ENCODE results near the gene BPIFA2. TPM values are rescaled to one million over a fixed set of nuclear protein-coding genes. Genes with fewer than 3 reads are reported as not detected.
"Not testable (repeated sequence)": the region's sequence is repeated elsewhere in the genome, so short reads cannot be mapped to it uniquely, and the experiment has no call there.

Gene BPIFA2
- total and polyA plus RNA-seq, 4 donors = 0.11 to 0.15 TPM; not detected in 2

- no peaks in the 10 kb centered on the region for H3K27me3 ChIP-seq (ENCODE audit: control insufficient read depth, insufficient read depth, low read length)
- DNase-seq (ENCODE audit: low read depth in 4 of 6, low spot score in 6 of 6) = no peak
- peaks cover 6% of the 10 kb centered on the region for H3K9me3 ChIP-seq (ENCODE audit: control insufficient read depth, insufficient read depth, low read length)
- H3K36me3 ChIP-seq (ENCODE audit: control insufficient read depth, insufficient read depth, low read length) = no peaks in the 10 kb centered on the region
- no peaks in the 10 kb centered on the region for H3K4me1 ChIP-seq (ENCODE audit: control insufficient read depth, insufficient read depth, low read length)
- no peak overlapping the region for H3K27ac ChIP-seq (ENCODE audit: low read depth, low read length)
- WGBS (ENCODE audit: insufficient coverage) = 73% methylated on average over 5 of the region's 8 CpGs
- H3K4me3 ChIP-seq (ENCODE audit: low read depth, low read length) = no peak overlapping the region
Measured at GRCh38 chr20:33169176-33169794, 1.3 kb downstream of the BPIFA2 start.

DNA sequence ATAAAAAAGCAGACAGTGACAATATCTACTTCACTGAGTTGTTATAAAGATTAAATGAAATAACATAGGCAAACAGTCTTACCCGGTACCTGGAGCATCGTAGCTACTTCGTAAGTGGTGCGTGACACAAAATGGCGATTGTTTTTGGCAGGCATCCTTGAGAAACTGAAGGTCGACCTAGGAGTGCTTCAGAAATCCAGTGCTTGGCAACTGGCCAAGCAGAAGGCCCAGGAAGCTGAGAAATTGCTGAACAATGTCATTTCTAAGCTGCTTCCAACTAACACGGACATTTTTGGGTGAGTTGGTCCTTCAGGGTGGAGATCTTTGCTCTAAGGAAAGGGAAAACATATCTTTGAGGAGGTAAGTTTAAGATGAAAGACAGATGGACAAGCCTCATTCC lies 4.8 kb downstream of the BPIFA2 start:
- Histone ChIP-seq H3K36me3 (ENCODE audit: control insufficient read depth, insufficient read depth, low read length) (no peaks in the 10 kb centered on the region), H3K9me3 (ENCODE audit: control insufficient read depth, insufficient read depth, low read length) (peaks cover 6% of the 10 kb centered on the region), H3K27me3 (ENCODE audit: control insufficient read depth, insufficient read depth, low read length) (no peaks in the 10 kb centered on the region), H3K4me1 (ENCODE audit: control insufficient read depth, insufficient read depth, low read length) (no peaks in the 10 kb centered on the region), H3K27ac (ENCODE audit: low read depth, low read length) (no peak overlapping the region), H3K4me3 (ENCODE audit: low read depth, low read length) (no peak overlapping the region)
- 49% methylated on average over 6 of the region's 7 CpGs for WGBS (ENCODE audit: insufficient coverage)
- DNase-seq (ENCODE audit: low read depth in 4 of 6, low spot score in 6 of 6) = peak in 3 of 6 donors; percentile 4 to 58 (median 21)

GRCh38 chr20:33175123-33175522 lies 7.2 kb downstream of the BPIFA2 start:
- no peaks in the 10 kb centered on the region for H3K27me3 ChIP-seq (ENCODE audit: control insufficient read depth, insufficient read depth, low read length)
- no peak overlapping the region for H3K4me3 ChIP-seq (ENCODE audit: low read depth, low read length)
- no peaks in the 10 kb centered on the region for H3K36me3 ChIP-seq (ENCODE audit: control insufficient read depth, insufficient read depth, low read length)
- no peak for DNase-seq (ENCODE audit: low read depth in 4 of 6, low spot score in 6 of 6)
- no peak overlapping the region for H3K27ac ChIP-seq (ENCODE audit: low read depth, low read length)
- H3K9me3 ChIP-seq (ENCODE audit: control insufficient read depth, insufficient read depth, low read length) = no peaks in the 10 kb centered on the region
- WGBS (ENCODE audit: insufficient coverage) = 80% methylated on average over 3 of the region's 3 CpGs
- H3K4me1 ChIP-seq (ENCODE audit: control insufficient read depth, insufficient read depth, low read length) = peaks cover 3% of the 10 kb centered on the region

DNA sequence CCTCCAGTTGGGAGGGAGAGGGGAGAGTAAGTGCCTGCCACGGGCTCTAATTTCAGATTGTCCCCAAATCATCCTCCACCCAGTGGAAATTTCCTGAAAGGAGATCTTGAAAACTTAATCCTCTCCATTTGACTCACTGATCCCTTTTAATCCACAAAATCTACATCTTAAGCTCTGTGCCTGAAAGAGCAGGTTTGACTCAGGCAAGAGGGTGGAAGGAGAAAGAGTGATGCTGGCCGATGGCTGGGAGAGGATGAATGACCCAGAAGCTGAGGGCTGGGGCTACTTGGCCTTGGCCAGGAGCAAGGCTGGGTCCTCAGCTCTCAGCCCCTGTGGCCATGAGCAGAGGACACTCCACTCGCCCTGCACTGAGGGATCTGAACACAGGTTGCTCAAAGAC lies 8.1 kb downstream of the BPIFA2 start:
- Histone ChIP-seq H3K27ac (ENCODE audit: low read depth, low read length) (no peak overlapping the region), H3K27me3 (ENCODE audit: control insufficient read depth, insufficient read depth, low read length) (no peaks in the 10 kb centered on the region), H3K9me3 (ENCODE audit: control insufficient read depth, insufficient read depth, low read length) (no peaks in the 10 kb centered on the region), H3K36me3 (ENCODE audit: control insufficient read depth, insufficient read depth, low read length) (no peaks in the 10 kb centered on the region), H3K4me3 (ENCODE audit: low read depth, low read length) (no peak overlapping the region), H3K4me1 (ENCODE audit: control insufficient read depth, insufficient read depth, low read length) (peaks cover 3% of the 10 kb centered on the region)
- DNase-seq (ENCODE audit: low read depth in 4 of 6, low spot score in 6 of 6) = no peak
- 85% methylated on average over 2 of the region's 3 CpGs for WGBS (ENCODE audit: insufficient coverage)

GRCh38 chr20:33177866-33178265 lies 9.9 kb downstream of the BPIFA2 start:
- Histone ChIP-seq H3K4me3 (ENCODE audit: low read depth, low read length) (no peak overlapping the region), H3K9me3 (ENCODE audit: control insufficient read depth, insufficient read depth, low read length) (no peaks in the 10 kb centered on the region), H3K4me1 (ENCODE audit: control insufficient read depth, insufficient read depth, low read length) (peaks cover 3% of the 10 kb centered on the region), H3K27ac (ENCODE audit: low read depth, low read length) (no peak overlapping the region), H3K36me3 (ENCODE audit: control insufficient read depth, insufficient read depth, low read length) (no peaks in the 10 kb centered on the region), H3K27me3 (ENCODE audit: control insufficient read depth, insufficient read depth, low read length) (no peaks in the 10 kb centered on the region)
- DNase-seq (ENCODE audit: low read depth in 4 of 6, low spot score in 6 of 6) = no peak
- 74% methylated on average over 9 of the region's 9 CpGs for WGBS (ENCODE audit: insufficient coverage)

DNA sequence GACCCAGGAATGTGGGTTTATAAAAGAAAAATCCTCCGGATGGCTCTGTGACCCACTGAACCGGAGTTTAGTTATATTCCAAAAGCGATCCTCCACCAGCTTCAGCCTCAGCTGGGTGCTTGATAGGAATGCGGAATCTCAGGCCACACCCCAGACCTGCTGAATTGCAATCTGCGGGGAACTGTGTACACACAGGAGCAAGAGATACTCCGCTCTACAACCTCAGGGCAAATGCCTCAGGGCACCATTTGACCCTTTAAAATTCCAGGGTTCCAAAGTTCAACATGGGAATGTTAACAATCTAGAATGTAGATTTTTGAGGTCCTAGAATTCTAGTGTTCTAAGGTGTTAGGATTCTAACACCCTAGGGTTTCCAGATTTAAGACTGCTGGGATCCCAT lies 10.8 kb downstream of the BPIFA2 start:
- H3K27ac ChIP-seq (ENCODE audit: low read depth, low read length) = no peak overlapping the region
- WGBS (ENCODE audit: insufficient coverage) = 77% methylated on average over 5 of the region's 6 CpGs
- peaks cover 2% of the 10 kb centered on the region for H3K9me3 ChIP-seq (ENCODE audit: control insufficient read depth, insufficient read depth, low read length)
- H3K27me3 ChIP-seq (ENCODE audit: control insufficient read depth, insufficient read depth, low read length) = no peaks in the 10 kb centered on the region
- no peaks in the 10 kb centered on the region for H3K36me3 ChIP-seq (ENCODE audit: control insufficient read depth, insufficient read depth, low read length)
- no peak for DNase-seq (ENCODE audit: low read depth in 4 of 6, low spot score in 6 of 6)
- H3K4me1 ChIP-seq (ENCODE audit: control insufficient read depth, insufficient read depth, low read length) = peaks cover 3% of the 10 kb centered on the region
- H3K4me3 ChIP-seq (ENCODE audit: low read depth, low read length) = no peak overlapping the region

GRCh38 chr20:33180169-33180568 lies 12.2 kb downstream of the BPIFA2 start:
- WGBS (ENCODE audit: insufficient coverage) = 80% methylated on average over 2 of the region's 5 CpGs
- no peak for DNase-seq (ENCODE audit: low read depth in 4 of 6, low spot score in 6 of 6)
- no peaks in the 10 kb centered on the region for H3K27me3 ChIP-seq (ENCODE audit: control insufficient read depth, insufficient read depth, low read length)
- no peak overlapping the region for H3K27ac ChIP-seq (ENCODE audit: low read depth, low read length)
- H3K36me3 ChIP-seq (ENCODE audit: control insufficient read depth, insufficient read depth, low read length) = no peaks in the 10 kb centered on the region
- H3K4me1 ChIP-seq (ENCODE audit: control insufficient read depth, insufficient read depth, low read length) = peaks cover 3% of the 10 kb centered on the region
- no peak overlapping the region for H3K4me3 ChIP-seq (ENCODE audit: low read depth, low read length)
- H3K9me3 ChIP-seq (ENCODE audit: control insufficient read depth, insufficient read depth, low read length) = peaks cover 2% of the 10 kb centered on the region

DNA sequence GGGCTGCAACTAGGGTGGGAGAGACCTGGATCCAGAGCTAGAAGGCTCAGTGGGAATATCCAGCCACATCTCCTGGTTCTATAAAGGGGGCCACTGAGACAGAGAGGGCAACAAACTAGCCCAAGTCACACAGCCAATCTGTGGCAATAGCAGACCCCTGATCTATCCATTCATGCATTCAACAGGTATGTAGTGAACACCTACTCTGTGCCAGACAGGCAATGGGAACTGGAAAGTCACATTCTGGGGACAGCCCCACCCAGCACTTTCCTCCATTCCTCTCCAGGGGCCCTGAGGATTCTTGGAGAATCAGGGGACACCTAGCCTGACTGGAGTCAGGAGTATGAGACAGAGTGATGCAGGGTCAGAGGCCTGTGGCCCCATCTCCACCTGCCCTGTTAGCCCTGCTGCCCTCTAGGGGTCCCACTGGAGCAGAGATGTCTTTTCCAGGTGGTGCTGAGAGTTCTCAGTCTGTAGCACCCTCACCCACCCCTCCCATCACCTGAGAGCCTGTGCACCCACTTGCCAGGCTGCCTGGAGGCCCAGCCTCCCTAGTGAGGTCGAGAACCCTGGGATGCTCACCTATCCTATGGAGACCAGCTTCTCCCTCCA lies 13.6 kb downstream of the BPIFA2 start:
- Histone ChIP-seq H3K9me3 (ENCODE audit: control insufficient read depth, insufficient read depth, low read length) (peaks cover 2% of the 10 kb centered on the region), H3K27ac (ENCODE audit: low read depth, low read length) (no peak overlapping the region), H3K4me1 (ENCODE audit: control insufficient read depth, insufficient read depth, low read length) (peaks cover 3% of the 10 kb centered on the region), H3K27me3 (ENCODE audit: control insufficient read depth, insufficient read depth, low read length) (no peaks in the 10 kb centered on the region), H3K36me3 (ENCODE audit: control insufficient read depth, insufficient read depth, low read length) (no peaks in the 10 kb centered on the region), H3K4me3 (ENCODE audit: low read depth, low read length) (no peak overlapping the region)
- 73% methylated on average over 1 of the region's 1 CpG for WGBS (ENCODE audit: insufficient coverage)
- DNase-seq (ENCODE audit: low read depth in 4 of 6, low spot score in 6 of 6) = no peak

GRCh38 chr20:33183312-33183711 lies 15.4 kb downstream of the BPIFA2 start:
- Histone ChIP-seq H3K4me1 (ENCODE audit: control insufficient read depth, insufficient read depth, low read length) (no peaks in the 10 kb centered on the region), H3K27ac (ENCODE audit: low read depth, low read length) (no peak overlapping the region), H3K27me3 (ENCODE audit: control insufficient read depth, insufficient read depth, low read length) (no peaks in the 10 kb centered on the region), H3K4me3 (ENCODE audit: low read depth, low read length) (no peak overlapping the region), H3K36me3 (ENCODE audit: control insufficient read depth, insufficient read depth, low read length) (no peaks in the 10 kb centered on the region), H3K9me3 (ENCODE audit: control insufficient read depth, insufficient read depth, low read length) (peaks cover 2% of the 10 kb centered on the region)
- WGBS (ENCODE audit: insufficient coverage) = no CpG with 5 or more reads among the region's 2 CpGs
- DNase-seq (ENCODE audit: low read depth in 4 of 6, low spot score in 6 of 6) = no peak

- not testable (repeated sequence) for H3K4me1 ChIP-seq (ENCODE audit: control insufficient read depth, insufficient read depth, low read length); DNase-seq (ENCODE audit: low read depth in 4 of 6, low spot score in 6 of 6); H3K27me3 ChIP-seq (ENCODE audit: control insufficient read depth, insufficient read depth, low read length); H3K36me3 ChIP-seq (ENCODE audit: control insufficient read depth, insufficient read depth, low read length); H3K27ac ChIP-seq (ENCODE audit: low read depth, low read length); H3K4me3 ChIP-seq (ENCODE audit: low read depth, low read length); H3K9me3 ChIP-seq (ENCODE audit: control insufficient read depth, insufficient read depth, low read length)
- 98% methylated on average over 11 of the region's 40 CpGs for WGBS (ENCODE audit: insufficient coverage)
Measured at GRCh38 chr20:33185031-33185590, 17.2 kb downstream of the BPIFA2 start.
